Subcutaneous adipose tissue (tissue), 4 donors: Measurements from ENCODE around the gene MICU2. TPM values are rescaled to one million over a fixed set of nuclear protein-coding genes. Genes with fewer than 3 reads are reported as not detected.

Source experiments
- small RNA-seq: library from RNA; depleted of rRNA; stranded (forward); fragments of <200 nt; gene quantifications from one replicate; pipeline ENCODE3, GENCODE V24; 2016
- total RNA-seq, 4 donors: library from RNA; depleted of rRNA; stranded (reverse); fragments of >200 nt; gene quantifications; one replicate each; pipeline ENCODE4 v1.1.0, GENCODE V29; 2016
- TF ChIP-seq, protein P1 (sequence below): fragments of 450-650 bp; IDR thresholded peaks from one replicate; pipeline ENCODE4 v1.5.1; 2016; ENCODE audit warnings: low read depth, mild to moderate bottlenecking, control low read depth, antibody characterized with exemption, moderate library complexity

The MICU2 gene
- total RNA-seq, 4 donors from 2014 or later: 25.1 to 76.1 (median 40.5) TPM

DNA sequence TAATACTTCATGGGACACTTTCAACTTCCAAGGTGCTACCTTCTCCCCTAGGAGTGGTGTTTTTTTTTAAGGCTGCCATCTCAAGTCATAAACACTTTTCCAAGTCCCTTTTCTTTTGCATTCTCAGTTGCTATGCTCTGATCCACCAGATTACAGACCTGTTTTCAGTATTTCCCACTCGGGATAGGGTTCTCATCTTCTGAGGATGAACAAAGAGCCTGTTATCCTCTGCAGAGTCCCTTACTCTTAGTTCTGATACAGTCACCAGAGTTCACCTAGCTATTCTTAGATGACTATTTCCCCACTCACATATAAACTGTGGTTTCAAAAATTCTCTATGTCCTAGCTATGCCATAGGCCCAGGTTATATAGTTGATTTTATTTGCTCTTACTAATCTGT is 160.8 kb downstream of the MICU2 start:
- TF ChIP-seq, protein P1, sequence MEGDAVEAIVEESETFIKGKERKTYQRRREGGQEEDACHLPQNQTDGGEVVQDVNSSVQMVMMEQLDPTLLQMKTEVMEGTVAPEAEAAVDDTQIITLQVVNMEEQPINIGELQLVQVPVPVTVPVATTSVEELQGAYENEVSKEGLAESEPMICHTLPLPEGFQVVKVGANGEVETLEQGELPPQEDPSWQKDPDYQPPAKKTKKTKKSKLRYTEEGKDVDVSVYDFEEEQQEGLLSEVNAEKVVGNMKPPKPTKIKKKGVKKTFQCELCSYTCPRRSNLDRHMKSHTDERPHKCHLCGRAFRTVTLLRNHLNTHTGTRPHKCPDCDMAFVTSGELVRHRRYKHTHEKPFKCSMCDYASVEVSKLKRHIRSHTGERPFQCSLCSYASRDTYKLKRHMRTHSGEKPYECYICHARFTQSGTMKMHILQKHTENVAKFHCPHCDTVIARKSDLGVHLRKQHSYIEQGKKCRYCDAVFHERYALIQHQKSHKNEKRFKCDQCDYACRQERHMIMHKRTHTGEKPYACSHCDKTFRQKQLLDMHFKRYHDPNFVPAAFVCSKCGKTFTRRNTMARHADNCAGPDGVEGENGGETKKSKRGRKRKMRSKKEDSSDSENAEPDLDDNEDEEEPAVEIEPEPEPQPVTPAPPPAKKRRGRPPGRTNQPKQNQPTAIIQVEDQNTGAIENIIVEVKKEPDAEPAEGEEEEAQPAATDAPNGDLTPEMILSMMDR: no peak

Small RNAs within 50 kb of the gene (small RNA-seq; reads per million reads assigned to genes)
- not detected for gene RNU6-59P

Other genes with a start within 250 kb of the MICU2 start
- 10 to 100 TPM; 37.9 to 88.1 (median 58.7) TPM for gene ZDHHC20, start 144.9 kb downstream of the MICU2 start, total RNA-seq
- gene FGF9, start 66.9 kb upstream of the MICU2 start, total RNA-seq: under 1 TPM in 3 of 4 donors, not detected in 1; 0.22 to 0.82 (median 0.38) TPM